H1 (cell line): ENCODE results near the gene CACFD1. TPM values are rescaled to one million over a fixed set of nuclear protein-coding genes. Genes with fewer than 3 reads are reported as not detected.

Experiments
- CTCF ChIA-PET: fragments of 300-600 bp; sonication (Branson Sonifier 250); formaldehyde crosslinking; loops from one replicate; lab custom pipeline; 2021; ENCODE audit not compliant: partially characterized antibody; lab: Charles Lee
- POLR2A ChIA-PET: fragments of 300-600 bp; sonication (Branson Sonifier 250); formaldehyde crosslinking; loops from one replicate; lab custom pipeline; 2021; ENCODE audit warnings: inconsistent platforms; ENCODE audit not compliant: partially characterized antibody; lab: Charles Lee
- DNase-seq, 2 experiments: peaks; one replicate each; pipeline versions ENCODE4 v3.0.0 to v3.0.0-alpha.2; 2010 to 2022; ENCODE audit warnings: low spot score in 2 of 2, low read depth in 1 of 2, mixed read lengths in 1 of 2
- FAIRE-seq: peaks from 2 replicates; lab custom pipeline; 2011; peaks lifted over from hg19 to GRCh38; lab: Jason Lieb, UNC
- H2AFZ ChIP-seq: 2 replicates; pipeline ENCODE4 v1.8.1; 2012; ENCODE audit warnings: low read length, inconsistent platforms
- H2AK5ac ChIP-seq: 2 replicates; pipeline ENCODE4 v1.6.1; 2013; ENCODE audit warnings: low read depth, low read length
- H2BK120ac ChIP-seq: replicated peaks from 2 replicates; pipeline ENCODE3; 2013; ENCODE audit warnings: low read depth, low read length, inconsistent platforms
- H2BK12ac ChIP-seq: 2 replicates; pipeline ENCODE4 v1.6.1; 2013; ENCODE audit warnings: low read depth, low read length
- H2BK15ac ChIP-seq: 2 replicates; pipeline ENCODE4 v1.6.1; 2013; ENCODE audit warnings: low read length
- H2BK20ac ChIP-seq: 2 replicates; pipeline ENCODE4 v1.6.1; 2013; ENCODE audit warnings: low read length
- H2BK5ac ChIP-seq: 2 replicates; pipeline ENCODE4 v1.6.1; 2013; ENCODE audit warnings: low read depth, low read length
- H3K14ac ChIP-seq: 2 replicates; pipeline ENCODE4 v1.6.1; 2013; ENCODE audit warnings: inconsistent platforms; ENCODE audit not compliant: insufficient read length
- H3K18ac ChIP-seq: 2 replicates; pipeline ENCODE4 v1.6.1; 2013; ENCODE audit warnings: low read length; ENCODE audit errors: extremely low read depth
- H3K23ac ChIP-seq: 2 replicates; pipeline ENCODE4 v1.6.1; 2013; ENCODE audit warnings: inconsistent platforms; ENCODE audit not compliant: insufficient read length
- H3K23me2 ChIP-seq: 2 replicates; pipeline ENCODE4 v1.6.1; 2013; ENCODE audit warnings: low read depth, low read length
- H3K27ac ChIP-seq: 2 replicates; pipeline ENCODE4 v1.6.1; 2011; ENCODE audit warnings: low read depth, low read length, inconsistent platforms
- H3K27me3 ChIP-seq, 4 experiments: replicated peaks in 1 of 4; 1 replicate in 1 of 4; 2 replicates in 3 of 4; pipeline versions ENCODE4 v1.6.1 to v1.8.1; 2011 to 2013; ENCODE audit warnings: low read length in 3 of 4, mild to moderate bottlenecking in 3 of 4, inconsistent platforms in 2 of 4, mixed read lengths in 2 of 4, moderate library complexity in 1 of 4; ENCODE audit not compliant: control insufficient read depth in 3 of 4, insufficient read depth in 3 of 4; ENCODE audit errors: extremely low read depth in 1 of 4
- H3K36me3 ChIP-seq, 4 experiments: 2 replicates each; pipeline versions ENCODE4 v1.6.1 to v1.8.1; 2011 to 2013; ENCODE audit warnings: mild to moderate bottlenecking in 4 of 4, low read length in 3 of 4, moderate library complexity in 2 of 4, control low read depth in 1 of 4, inconsistent platforms in 1 of 4; ENCODE audit not compliant: insufficient read depth in 4 of 4, control insufficient read depth in 2 of 4
- H3K4ac ChIP-seq: replicated peaks from 2 replicates; pipeline ENCODE3; 2013; ENCODE audit warnings: low read length, low read depth, mixed read lengths, inconsistent platforms; ENCODE audit not compliant: insufficient read length
- H3K4me1 ChIP-seq, 4 experiments: replicated peaks in 1 of 4; 1 replicate in 1 of 4; 2 replicates in 3 of 4; pipeline versions ENCODE4 v1.6.1 to v1.8.1; 2011 to 2013; ENCODE audit warnings: low read length in 3 of 4, inconsistent platforms in 2 of 4, mixed read lengths in 1 of 4; ENCODE audit not compliant: insufficient read depth in 4 of 4, control insufficient read depth in 3 of 4
- H3K4me2 ChIP-seq, 2 experiments: 2 replicates each; pipeline versions ENCODE4 v1.6.1 to v1.8.1; 2011 to 2013; ENCODE audit warnings: low read depth in 2 of 2, low read length in 2 of 2, control low read depth in 1 of 2, inconsistent platforms in 1 of 2, mild to moderate bottlenecking in 1 of 2; ENCODE audit not compliant: insufficient read depth in 1 of 2
- H3K4me3 ChIP-seq, 4 experiments: fragments of 200-600, 300-600 bp in 1 of 4; sonication (generic), shearing (Covaris generic), sonication (Bioruptor Twin) in 1 of 4; 2 replicates each; pipeline versions ENCODE4 v1.5.1 to v1.8.1; 2011 to 2016; ENCODE audit warnings: low read length in 4 of 4, low read depth in 3 of 4, control low read depth in 2 of 4, inconsistent platforms in 2 of 4, mild to moderate bottlenecking in 2 of 4, mixed read lengths in 1 of 4, moderate library complexity in 1 of 4; ENCODE audit not compliant: insufficient read depth in 2 of 4; ENCODE audit errors: extremely low read depth in 1 of 4
- H3K56ac ChIP-seq: replicated peaks from 2 replicates; pipeline ENCODE3; 2013; ENCODE audit warnings: low read depth, mild to moderate bottlenecking, mixed read lengths, low read length, inconsistent platforms; ENCODE audit not compliant: insufficient read length
- H3K79me1 ChIP-seq: 2 replicates; pipeline ENCODE4 v1.6.1; 2013; ENCODE audit warnings: low read depth, low read length, control low read depth
- H3K79me2 ChIP-seq, 2 experiments: 2 replicates each; pipeline versions ENCODE4 v1.6.1 to v1.8.1; 2012 to 2013; ENCODE audit warnings: low read length in 2 of 2, mild to moderate bottlenecking in 2 of 2, inconsistent platforms in 1 of 2; ENCODE audit not compliant: insufficient read depth in 2 of 2, control insufficient read depth in 1 of 2
- H3K9ac ChIP-seq, 4 experiments: replicated peaks in 1 of 4; 1 replicate in 1 of 4; 2 replicates in 3 of 4; pipeline versions ENCODE4 v1.6.1 to v1.8.1; 2011 to 2013; ENCODE audit warnings: low read depth in 3 of 4, low read length in 3 of 4, control low read depth in 2 of 4, mild to moderate bottlenecking in 2 of 4, moderate library complexity in 2 of 4, inconsistent platforms in 1 of 4; ENCODE audit errors: extremely low read depth in 1 of 4
- H3K9me3 ChIP-seq, 2 experiments: 2 replicates each; pipeline versions ENCODE4 v1.6.1 to v1.8.1; 2012 to 2013; ENCODE audit warnings: mild to moderate bottlenecking in 2 of 2, moderate library complexity in 2 of 2, control low read depth in 1 of 2, inconsistent platforms in 1 of 2, low read depth in 1 of 2, low read length in 1 of 2, mixed read lengths in 1 of 2; ENCODE audit not compliant: insufficient read depth in 2 of 2
- H4K20me1 ChIP-seq, 2 experiments: replicated peaks in 1 of 2; 2 replicates each; pipeline versions ENCODE3 to v1.8.1; 2011 to 2013; ENCODE audit warnings: inconsistent platforms in 2 of 2, low read length in 2 of 2, mild to moderate bottlenecking in 1 of 2; ENCODE audit not compliant: insufficient read depth in 2 of 2, control insufficient read depth in 1 of 2
- H4K5ac ChIP-seq: 2 replicates; pipeline ENCODE4 v1.6.1; 2013; ENCODE audit warnings: low read length, low read depth, mixed read lengths, inconsistent platforms; ENCODE audit not compliant: insufficient read length
- H4K8ac ChIP-seq: 2 replicates; pipeline ENCODE4 v1.8.0; 2013; ENCODE audit warnings: mild to moderate bottlenecking, moderate library complexity, low read length, inconsistent platforms; ENCODE audit not compliant: insufficient read depth; ENCODE audit errors: extremely low read depth
- H4K91ac ChIP-seq: replicated peaks from 2 replicates; pipeline ENCODE3; 2013; ENCODE audit warnings: low read length, mixed read lengths, inconsistent platforms; ENCODE audit not compliant: insufficient read length
- CEBPB ChIP-seq: IDR thresholded peaks from 2 replicates; pipeline ENCODE4 v1.6.1; 2012; ENCODE audit warnings: low read depth, low read length
- EZH2 ChIP-seq: fragments of 200-600 bp; sonication (generic); IDR thresholded peaks from 2 replicates; pipeline ENCODE4 v1.7.1; 2012; ENCODE audit warnings: low read depth, mild to moderate bottlenecking, moderate library complexity, low read length, inconsistent platforms; ENCODE audit not compliant: severe bottlenecking
- GTF2F1 ChIP-seq: IDR thresholded peaks from 2 replicates; pipeline ENCODE4 v1.6.1; 2012; ENCODE audit warnings: low read depth, low read length, improper control_type of control experiment, borderline replicate concordance
- JUND ChIP-seq: IDR thresholded peaks from 2 replicates; pipeline ENCODE4 v1.6.1; 2011; ENCODE audit warnings: mild to moderate bottlenecking, improper control_type of control experiment, low read length
- RAD21 ChIP-seq, 2 experiments: IDR thresholded peaks in 1 of 2; conservative IDR thresholded peaks in 1 of 2; 2 replicates each; pipeline ENCODE4 v1.6.1; 2011; ENCODE audit warnings: low read depth in 2 of 2, low read length in 2 of 2, improper control_type of control experiment in 1 of 2, inconsistent platforms in 1 of 2, mild to moderate bottlenecking in 1 of 2, moderate library complexity in 1 of 2
- WGBS, 2 experiments: shearing (Covaris generic) in 1 of 2; methylation state at CpG; one replicate each; pipeline versions ENCODE4 v1.1.6 to v1.1.7; 2013 to 2015; ENCODE audit warnings: low lambda C conversion rate in 2 of 2, mixed read lengths in 2 of 2, inconsistent platforms in 1 of 2, low coverage in 1 of 2, missing lambda C conversion rate in 1 of 2; ENCODE audit not compliant: insufficient replicate concordance in 2 of 2, insufficient coverage in 1 of 2, insufficient read length in 1 of 2; ENCODE audit errors: extremely low coverage in 1 of 2, missing lambda C conversion rate in 1 of 2; 5-methylcytosine and 5-hydroxymethylcytosine counted together
- polyA plus RNA-seq, 7 experiments: library from polyadenylated mRNA; depleted of rRNA in 3 of 7; stranded (reverse) in 5 of 7; unstranded in 2 of 7; fragments of >200 nt in 5 of 7; fragments of 200-250 nt in 2 of 7; gene quantifications; 1 replicate in 5 of 7; 2 replicates in 1 of 7; 4 replicates in 1 of 7; pipeline versions ENCODE4 v1.2.1 to v1.2.3, GENCODE V29; 2011 to 2013; ENCODE audit warnings: missing spikeins in 2 of 7, mixed read lengths in 2 of 7
- total RNA-seq: library from RNA; stranded (reverse); fragmentation: NEBNext Ultra II Directional; extraction: Animal tissue kit (Norgen Biotek cat#: 25700); gene quantifications from 2 replicates; pipeline ENCODE4 v1.2.1, GENCODE V29; 2021
- TF ChIP-seq, protein P1 (sequence below): IDR thresholded peaks from 2 replicates; pipeline ENCODE4 v1.6.1; 2012; ENCODE audit warnings: inconsistent platforms
- TF ChIP-seq, protein P2 (sequence below): IDR thresholded peaks from 2 replicates; pipeline ENCODE4 v1.6.1; 2011; ENCODE audit warnings: low read length, improper control_type of control experiment
- TF ChIP-seq, protein P3 (sequence below), 3 experiments: IDR thresholded peaks; 1 replicate in 2 of 3; 2 replicates in 1 of 3; pipeline versions ENCODE4 v1.5.1 to v1.6.1; 2011; ENCODE audit warnings: low read length in 3 of 3, mild to moderate bottlenecking in 3 of 3, inconsistent platforms in 2 of 3, low read depth in 1 of 3, moderate library complexity in 1 of 3; ENCODE audit not compliant: insufficient read depth in 1 of 3; ENCODE audit errors: control extremely low read depth in 1 of 3

Gene CACFD1
- total and polyA plus RNA-seq, 2 of the 8 experiments (the other 6 are each of a cell fraction or from before 2014, with no cell fraction given): 13.4 to 15.5 TPM

DNA sequence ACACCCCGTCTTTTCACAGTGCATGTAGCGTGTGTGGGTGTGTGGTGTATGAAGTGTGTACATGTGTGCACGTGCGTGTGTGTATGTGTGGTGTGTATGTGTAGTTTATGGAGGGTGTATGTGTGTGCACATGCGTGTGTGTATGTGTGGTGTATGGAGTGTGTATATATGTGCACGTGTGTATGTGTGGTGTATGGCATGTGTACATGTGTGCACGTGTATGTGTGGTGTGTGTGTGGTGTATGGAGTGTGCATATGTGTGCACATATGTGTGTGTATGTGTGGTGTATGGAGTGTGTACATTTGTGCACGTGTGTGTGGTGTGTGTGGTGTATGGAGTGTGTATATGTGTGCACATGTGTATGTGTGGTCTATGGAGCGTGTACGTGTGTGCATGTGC is 51.8 kb downstream of the CACFD1 start:
- POLR2A ChIA-PET: no interaction called here
- Histone ChIP-seq H2BK15ac (peak overlapping the region; percentile 48), H2BK120ac (peak overlapping the region; percentile 33), H4K5ac (no peak overlapping the region), H3K27me3 (peaks cover 0 to 2% (median 0%) of the 10 kb centered on the region in 4 experiments; a peak in 2 of 7 replicates), H3K23me2 (peaks cover 10% of the 10 kb centered on the region), H2AFZ (no peak overlapping the region), H4K20me1 (peaks cover 0 to 7% of the 10 kb centered on the region in 2 experiments), H3K79me1 (no peaks in the 10 kb centered on the region), H4K91ac (no peak overlapping the region), H3K4me1 (peaks cover 0 to 22% (median 14%) of the 10 kb centered on the region in 4 experiments; a peak in 6 of 7 replicates), H3K27ac (no peak overlapping the region), H4K8ac (no peak overlapping the region), H3K4ac (no peak overlapping the region), H3K14ac (no peak overlapping the region), H2BK20ac (no peak overlapping the region), H3K79me2 (no peaks in the 10 kb centered on the region), H3K9ac (no peak overlapping the region), H3K56ac (no peak overlapping the region), H3K4me2 (no peak overlapping the region), H2BK5ac (0 out of 2 replicates have a peak overlapping the region, but pooled peaks have one; percentile 49), H2AK5ac (peak overlapping the region; percentile 70; the same call in 1 of the 2 replicates), H2BK12ac (peak overlapping the region; percentile 86; the same call in 1 of the 2 replicates), H3K36me3 (no peaks in the 10 kb centered on the region; a peak in 1 of 8 replicates), H3K18ac (no peak overlapping the region; the same call in 1 of the 2 replicates), H3K9me3 (peaks cover 0 to 3% of the 10 kb centered on the region in 2 experiments; a peak in 1 of 4 replicates), H3K23ac (no peak overlapping the region), H3K4me3 (no peak overlapping the region)
- no peak for DNase-seq
- WGBS, 2 experiments: 82% methylated on average over 10 of the region's 10 CpGs; no CpG with 5 or more reads in 1 of the 2 experiments
- peak; percentile 55 for FAIRE-seq
- CTCF ChIA-PET: no interaction called here
- no peak for TF ChIP-seq EZH2
- no peak for TF ChIP-seq JUND
- TF ChIP-seq, protein P1, sequence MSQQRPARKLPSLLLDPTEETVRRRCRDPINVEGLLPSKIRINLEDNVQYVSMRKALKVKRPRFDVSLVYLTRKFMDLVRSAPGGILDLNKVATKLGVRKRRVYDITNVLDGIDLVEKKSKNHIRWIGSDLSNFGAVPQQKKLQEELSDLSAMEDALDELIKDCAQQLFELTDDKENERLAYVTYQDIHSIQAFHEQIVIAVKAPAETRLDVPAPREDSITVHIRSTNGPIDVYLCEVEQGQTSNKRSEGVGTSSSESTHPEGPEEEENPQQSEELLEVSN: no peak
- TF ChIP-seq RAD21 (IDR thresholded peaks at IDR 0.05 in 1 of 2, conservative IDR thresholded peaks at IDR 0.05 in 1 of 2; ENCODE audit: low read depth in 2 of 2, low read length in 2 of 2): no peak
- TF ChIP-seq, protein P2, sequence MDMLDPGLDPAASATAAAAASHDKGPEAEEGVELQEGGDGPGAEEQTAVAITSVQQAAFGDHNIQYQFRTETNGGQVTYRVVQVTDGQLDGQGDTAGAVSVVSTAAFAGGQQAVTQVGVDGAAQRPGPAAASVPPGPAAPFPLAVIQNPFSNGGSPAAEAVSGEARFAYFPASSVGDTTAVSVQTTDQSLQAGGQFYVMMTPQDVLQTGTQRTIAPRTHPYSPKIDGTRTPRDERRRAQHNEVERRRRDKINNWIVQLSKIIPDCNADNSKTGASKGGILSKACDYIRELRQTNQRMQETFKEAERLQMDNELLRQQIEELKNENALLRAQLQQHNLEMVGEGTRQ: no peak
- TF ChIP-seq GTF2F1: no peak
- TF ChIP-seq, protein P3, sequence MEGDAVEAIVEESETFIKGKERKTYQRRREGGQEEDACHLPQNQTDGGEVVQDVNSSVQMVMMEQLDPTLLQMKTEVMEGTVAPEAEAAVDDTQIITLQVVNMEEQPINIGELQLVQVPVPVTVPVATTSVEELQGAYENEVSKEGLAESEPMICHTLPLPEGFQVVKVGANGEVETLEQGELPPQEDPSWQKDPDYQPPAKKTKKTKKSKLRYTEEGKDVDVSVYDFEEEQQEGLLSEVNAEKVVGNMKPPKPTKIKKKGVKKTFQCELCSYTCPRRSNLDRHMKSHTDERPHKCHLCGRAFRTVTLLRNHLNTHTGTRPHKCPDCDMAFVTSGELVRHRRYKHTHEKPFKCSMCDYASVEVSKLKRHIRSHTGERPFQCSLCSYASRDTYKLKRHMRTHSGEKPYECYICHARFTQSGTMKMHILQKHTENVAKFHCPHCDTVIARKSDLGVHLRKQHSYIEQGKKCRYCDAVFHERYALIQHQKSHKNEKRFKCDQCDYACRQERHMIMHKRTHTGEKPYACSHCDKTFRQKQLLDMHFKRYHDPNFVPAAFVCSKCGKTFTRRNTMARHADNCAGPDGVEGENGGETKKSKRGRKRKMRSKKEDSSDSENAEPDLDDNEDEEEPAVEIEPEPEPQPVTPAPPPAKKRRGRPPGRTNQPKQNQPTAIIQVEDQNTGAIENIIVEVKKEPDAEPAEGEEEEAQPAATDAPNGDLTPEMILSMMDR (IDR thresholded peaks at IDR 0.05; ENCODE audit: control extremely low read depth in 1 of 3, insufficient read depth in 1 of 3, low read depth in 1 of 3, low read length in 3 of 3): no peak
- TF ChIP-seq CEBPB: no peak
